Liver (tissue), 9 donors: ENCODE results near the gene SEC14L5. TPM values are rescaled to one million over a fixed set of nuclear protein-coding genes. Genes with fewer than 3 reads are reported as not detected.

Source experiments
- DNase-seq: peaks from one replicate; pipeline ENCODE4 v3.0.0-alpha.2; 2017; ENCODE audit warnings: low spot score
- H3K27ac ChIP-seq, 2 donors: one replicate each; pipeline ENCODE4 v1.7.0; 2013; ENCODE audit warnings: inconsistent platforms in 2 of 2, low read length in 2 of 2, control low read depth in 1 of 2, low read depth in 1 of 2, mild to moderate bottlenecking in 1 of 2
- H3K27me3 ChIP-seq, 4 donors: one replicate each; pipeline versions ENCODE4 v1.6.1 to v1.7.0; 2013; ENCODE audit warnings: low read length in 3 of 4, inconsistent platforms in 1 of 4, mild to moderate bottlenecking in 1 of 4, moderate library complexity in 1 of 4; ENCODE audit not compliant: control insufficient read depth in 4 of 4, insufficient read depth in 4 of 4
- H3K36me3 ChIP-seq, 4 donors: one replicate each; pipeline versions ENCODE4 v1.6.1 to v1.7.0; 2013; ENCODE audit warnings: low read length in 3 of 4, mild to moderate bottlenecking in 3 of 4, low read depth in 1 of 4, moderate library complexity in 1 of 4; ENCODE audit not compliant: control insufficient read depth in 4 of 4, insufficient read depth in 3 of 4
- H3K4me1 ChIP-seq, 4 donors: one replicate each; pipeline versions ENCODE4 v1.6.1 to v1.7.0; 2013; ENCODE audit warnings: low read length in 3 of 4, mild to moderate bottlenecking in 3 of 4, moderate library complexity in 1 of 4; ENCODE audit not compliant: control insufficient read depth in 4 of 4, insufficient read depth in 4 of 4
- H3K4me3 ChIP-seq, 3 donors: one replicate each; pipeline versions ENCODE4 v1.6.1 to v1.7.0; 2013; ENCODE audit warnings: low read length in 3 of 3, control low read depth in 1 of 3, low read depth in 1 of 3, mild to moderate bottlenecking in 1 of 3
- H3K9ac ChIP-seq, 2 donors: one replicate each; pipeline ENCODE4 v1.7.0; 2013; ENCODE audit warnings: low read length in 2 of 2, mild to moderate bottlenecking in 2 of 2, moderate library complexity in 2 of 2, control low read depth in 1 of 2, low read depth in 1 of 2
- H3K9me3 ChIP-seq, 4 donors: one replicate each; pipeline versions ENCODE4 v1.6.1 to v1.7.0; 2013; ENCODE audit warnings: low read length in 3 of 4; ENCODE audit not compliant: control insufficient read depth in 4 of 4
- ATF3 ChIP-seq: IDR thresholded peaks from 2 replicates; pipeline ENCODE4 v1.6.1; 2016; ENCODE audit warnings: antibody characterized with exemption
- CTCF ChIP-seq: fragments of 150-350 bp; IDR thresholded peaks from 2 replicates; pipeline ENCODE4 v1.5.1; 2017; ENCODE audit warnings: improper control_type of control experiment, low read depth, low read length; ENCODE audit not compliant: missing input control
- EGR1 ChIP-seq, 2 donors: IDR thresholded peaks; 2 replicates each; pipeline ENCODE4 v1.6.1; 2016 to 2018; ENCODE audit warnings: antibody characterized with exemption in 2 of 2, low read depth in 2 of 2
- FOXA1 ChIP-seq: IDR thresholded peaks from 2 replicates; pipeline ENCODE4 v1.6.1; 2016; ENCODE audit warnings: antibody characterized with exemption
- FOXA2 ChIP-seq: IDR thresholded peaks from 2 replicates; pipeline ENCODE4 v1.6.1; 2016; ENCODE audit warnings: antibody characterized with exemption
- HNF4A ChIP-seq, 2 donors: conservative IDR thresholded peaks; 2 replicates each; pipeline ENCODE4 v1.6.1; 2016; ENCODE audit warnings: antibody characterized with exemption in 2 of 2, mild to moderate bottlenecking in 2 of 2
- HNF4G ChIP-seq: IDR thresholded peaks from 2 replicates; pipeline ENCODE4 v1.6.1; 2016; ENCODE audit warnings: antibody characterized with exemption
- JUND ChIP-seq, 2 donors: IDR thresholded peaks; 2 replicates each; pipeline ENCODE4 v1.6.1; 2016; ENCODE audit warnings: antibody characterized with exemption in 2 of 2
- MAX ChIP-seq: IDR thresholded peaks from 2 replicates; pipeline ENCODE4 v1.6.1; 2016; ENCODE audit warnings: antibody characterized with exemption
- NR2F2 ChIP-seq: IDR thresholded peaks from 2 replicates; pipeline ENCODE4 v1.6.1; 2016; ENCODE audit warnings: antibody characterized with exemption
- RAD21 ChIP-seq, 2 donors: IDR thresholded peaks; 2 replicates each; pipeline ENCODE4 v1.6.1; 2016; ENCODE audit warnings: antibody characterized with exemption in 2 of 2, mild to moderate bottlenecking in 2 of 2
- REST ChIP-seq: IDR thresholded peaks from 2 replicates; pipeline ENCODE4 v1.6.1; 2016; ENCODE audit warnings: antibody characterized with exemption, mild to moderate bottlenecking
- RXRA ChIP-seq, 2 donors: IDR thresholded peaks; 2 replicates each; pipeline ENCODE4 v1.6.1; 2017 to 2018; ENCODE audit warnings: antibody characterized with exemption in 2 of 2, mild to moderate bottlenecking in 1 of 2
- SP1 ChIP-seq: IDR thresholded peaks from 2 replicates; pipeline ENCODE4 v1.6.1; 2018; ENCODE audit warnings: antibody characterized with exemption, mild to moderate bottlenecking
- TAF1 ChIP-seq: conservative IDR thresholded peaks from 2 replicates; pipeline ENCODE4 v1.6.1; 2016; ENCODE audit warnings: antibody characterized with exemption, mild to moderate bottlenecking
- YY1 ChIP-seq: IDR thresholded peaks from 2 replicates; pipeline ENCODE4 v1.6.1; 2016; ENCODE audit warnings: antibody characterized with exemption, mild to moderate bottlenecking
- ZBTB33 ChIP-seq: IDR thresholded peaks from 2 replicates; pipeline ENCODE4 v1.6.1; 2016; ENCODE audit warnings: antibody characterized with exemption
- WGBS: extraction: QIAGEN DNeasy Blood & Tissue Kit; methylation state at CpG from one replicate; pipeline ENCODE4 v1.1.7; 2013; 5-methylcytosine and 5-hydroxymethylcytosine counted together
- polyA plus RNA-seq, 2 donors: library from polyadenylated mRNA; stranded (reverse) in 1 of 2; unstranded in 1 of 2; fragments of 200-250 nt in 1 of 2; fragments of >200 nt in 1 of 2; fragmentation: Nextera tagmentation in 1 of 2; extraction: Ambion mirVana in 1 of 2; gene quantifications; one replicate each; pipeline versions ENCODE4 v1.2.1 to v1.2.3, GENCODE V29; 2013 to 2015
- total RNA-seq, 2 donors: library from RNA; depleted of rRNA; stranded (reverse); fragments of >200 nt; gene quantifications; one replicate each; pipeline ENCODE4 v1.2.3, GENCODE V29; 2014
- donor health status: healthy.
- donor health status: healthy.
- donor health status: healthy.
- donor health status: healthy.
- donor health status: healthy.

SEC14L5 gene
- total and polyA plus RNA-seq, 4 donors: 0.03 to 0.65 (median 0.12) TPM

- no peak for DNase-seq
- Histone ChIP-seq H3K9ac (no peak overlapping the region), H3K36me3 (peaks cover 0 to 6% (median 1%) of the 10 kb centered on the region in 4 donors), H3K9me3 (no peaks in the 10 kb centered on the region), H3K27me3 (no peaks in the 10 kb centered on the region), H3K27ac (no peak overlapping the region), H3K4me3 (no peak overlapping the region), H3K4me1 (peaks cover 4 to 23% (median 17%) of the 10 kb centered on the region in 4 donors)
- no peak for TF ChIP-seq TAF1
- TF ChIP-seq RXRA (IDR thresholded peaks at IDR 0.05): no peak
- TF ChIP-seq ATF3: no peak
- no peak for TF ChIP-seq RAD21 (IDR thresholded peaks at IDR 0.05)
- TF ChIP-seq NR2F2: no peak
- no peak for TF ChIP-seq REST
- no peak for TF ChIP-seq SP1
- TF ChIP-seq ZBTB33: no peak
- TF ChIP-seq FOXA2: no peak
- no peak for TF ChIP-seq MAX
- no peak for TF ChIP-seq FOXA1
- no peak for TF ChIP-seq HNF4A (conservative IDR thresholded peaks at IDR 0.05)
- no peak for TF ChIP-seq CTCF
- TF ChIP-seq HNF4G: no peak
- no peak for TF ChIP-seq EGR1 (IDR thresholded peaks at IDR 0.05; ENCODE audit: low read depth in 2 of 2)
- TF ChIP-seq YY1: no peak
- 89% methylated on average over 6 of the region's 6 CpGs for WGBS
These were observed 34.3 kb upstream of the SEC14L5 start for GRCh38 chr16:4923853-4924252.

DNA sequence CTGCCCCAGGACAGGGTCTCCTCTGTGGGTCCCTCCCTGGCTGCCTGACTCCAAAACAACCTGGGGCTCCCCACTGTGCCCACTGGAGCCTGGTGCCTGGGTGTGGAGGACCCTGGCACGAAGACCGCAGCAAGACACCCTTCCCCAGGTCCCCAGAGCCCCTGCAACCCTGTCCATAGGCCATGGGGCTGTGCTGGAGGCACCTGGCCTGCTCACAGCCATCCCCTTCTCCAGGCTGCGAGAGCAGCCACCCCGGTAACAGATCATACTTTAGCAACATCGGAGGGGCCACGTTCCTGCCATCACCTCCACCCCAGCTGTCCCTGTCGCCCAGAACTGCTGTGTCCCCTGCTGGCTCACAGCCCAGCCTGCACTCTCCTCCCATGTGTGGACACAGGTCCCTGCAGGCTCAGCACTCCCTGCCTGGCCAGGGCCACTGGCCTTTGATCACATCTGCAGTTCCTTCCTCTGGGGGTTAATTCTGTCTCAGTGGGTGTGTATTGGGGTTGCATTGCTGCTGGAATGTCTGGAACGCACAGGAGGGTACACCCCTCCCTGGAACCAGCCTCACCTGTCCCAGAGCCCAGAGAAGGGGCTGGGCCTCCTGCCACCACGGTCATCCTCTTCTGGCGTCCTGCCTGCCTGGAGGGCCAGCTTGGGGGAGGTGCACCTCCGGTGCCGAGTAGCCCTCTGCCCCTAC lies 33.4 kb upstream of the SEC14L5 start:
- Histone ChIP-seq H3K9me3 (no peaks in the 10 kb centered on the region), H3K4me1 (peaks cover 4 to 23% (median 17%) of the 10 kb centered on the region in 4 donors), H3K36me3 (peaks cover 0 to 6% (median 1%) of the 10 kb centered on the region in 4 donors), H3K4me3 (no peak overlapping the region), H3K9ac (no peak overlapping the region), H3K27me3 (no peaks in the 10 kb centered on the region), H3K27ac (no peak overlapping the region)
- 36% methylated on average over 12 of the region's 12 CpGs for WGBS
- peak; percentile 51 for DNase-seq
- TF ChIP-seq HNF4A (conservative IDR thresholded peaks at IDR 0.05) (peak; percentile 59 to 61), JUND (IDR thresholded peaks at IDR 0.05) (peak in 1 of 2 donors; percentile 18), RXRA (IDR thresholded peaks at IDR 0.05) (peak; percentile 54 to 65), RAD21 (IDR thresholded peaks at IDR 0.05) (peak; percentile 26 to 51), SP1 (peak; percentile 61), CTCF (no peak)
